ENCODE results near the gene CWC25. TPM values are rescaled to one million over a fixed set of nuclear protein-coding genes. Genes with fewer than 3 reads are reported as not detected.

The CWC25 gene
- total RNA-seq, 4 donors from 2014 or later, result 16.5 to 27.8 (median 19.6) TPM

DNA sequence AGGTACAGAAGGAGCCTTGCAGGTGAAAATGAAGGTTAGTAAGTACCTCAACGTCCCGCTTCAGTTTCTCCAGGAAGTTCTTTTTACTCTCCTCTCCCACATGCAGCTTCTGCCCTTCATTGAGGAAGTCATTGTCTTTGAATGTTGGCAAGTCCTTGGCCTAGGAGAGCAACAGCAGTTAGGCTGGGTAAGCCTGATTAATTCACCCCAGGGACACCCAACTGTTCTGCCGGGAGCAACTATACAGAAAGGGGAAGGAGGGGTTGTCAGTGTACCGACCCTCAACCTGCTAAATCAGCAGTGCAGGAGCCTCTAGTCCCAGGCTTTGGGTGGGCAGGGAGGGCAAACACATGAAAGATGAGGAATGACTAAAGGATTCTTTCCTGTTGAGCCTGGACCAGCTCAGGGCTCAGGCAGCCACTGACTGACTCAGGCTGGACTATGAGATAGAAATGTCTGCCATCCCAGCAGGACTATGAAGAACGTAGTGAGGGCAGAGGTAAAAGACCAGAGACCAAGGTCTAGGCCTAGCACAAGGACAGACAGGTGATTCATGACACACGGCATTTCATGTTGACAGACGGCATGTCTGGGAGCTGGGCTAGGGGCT is 47.4 kb downstream of the CWC25 start:
- no peak overlapping the region for H3K4me3 ChIP-seq
- H3K36me3 ChIP-seq, result peaks cover 99 to 100% (median 100%) of the 10 kb centered on the region in 4 donors
- H3K4me1 ChIP-seq, result no peaks in the 10 kb centered on the region
- WGBS, result 93% methylated on average over 6 of the region's 7 CpGs
- no peak overlapping the region for H3K27ac ChIP-seq (replicated peaks in 1 of 4)
- TF ChIP-seq POLR2AphosphoS5 (IDR thresholded peaks at IDR 0.05) (no peak), EP300 (IDR thresholded peaks at IDR 0.05) (no peak), POLR2A (IDR thresholded peaks at IDR 0.05; ENCODE audit: low read depth) (no peak)
- TF ChIP-seq, protein P1, sequence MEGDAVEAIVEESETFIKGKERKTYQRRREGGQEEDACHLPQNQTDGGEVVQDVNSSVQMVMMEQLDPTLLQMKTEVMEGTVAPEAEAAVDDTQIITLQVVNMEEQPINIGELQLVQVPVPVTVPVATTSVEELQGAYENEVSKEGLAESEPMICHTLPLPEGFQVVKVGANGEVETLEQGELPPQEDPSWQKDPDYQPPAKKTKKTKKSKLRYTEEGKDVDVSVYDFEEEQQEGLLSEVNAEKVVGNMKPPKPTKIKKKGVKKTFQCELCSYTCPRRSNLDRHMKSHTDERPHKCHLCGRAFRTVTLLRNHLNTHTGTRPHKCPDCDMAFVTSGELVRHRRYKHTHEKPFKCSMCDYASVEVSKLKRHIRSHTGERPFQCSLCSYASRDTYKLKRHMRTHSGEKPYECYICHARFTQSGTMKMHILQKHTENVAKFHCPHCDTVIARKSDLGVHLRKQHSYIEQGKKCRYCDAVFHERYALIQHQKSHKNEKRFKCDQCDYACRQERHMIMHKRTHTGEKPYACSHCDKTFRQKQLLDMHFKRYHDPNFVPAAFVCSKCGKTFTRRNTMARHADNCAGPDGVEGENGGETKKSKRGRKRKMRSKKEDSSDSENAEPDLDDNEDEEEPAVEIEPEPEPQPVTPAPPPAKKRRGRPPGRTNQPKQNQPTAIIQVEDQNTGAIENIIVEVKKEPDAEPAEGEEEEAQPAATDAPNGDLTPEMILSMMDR (IDR thresholded peaks at IDR 0.05), result no peak
- no peaks in the 10 kb centered on the region for H3K27me3 ChIP-seq
- intact Hi-C loops (cut with DNase I), result no loop called here
- no peak for DNase-seq (ENCODE audit: extremely low spot score)
- no peaks in the 10 kb centered on the region for H3K9me3 ChIP-seq

DNA sequence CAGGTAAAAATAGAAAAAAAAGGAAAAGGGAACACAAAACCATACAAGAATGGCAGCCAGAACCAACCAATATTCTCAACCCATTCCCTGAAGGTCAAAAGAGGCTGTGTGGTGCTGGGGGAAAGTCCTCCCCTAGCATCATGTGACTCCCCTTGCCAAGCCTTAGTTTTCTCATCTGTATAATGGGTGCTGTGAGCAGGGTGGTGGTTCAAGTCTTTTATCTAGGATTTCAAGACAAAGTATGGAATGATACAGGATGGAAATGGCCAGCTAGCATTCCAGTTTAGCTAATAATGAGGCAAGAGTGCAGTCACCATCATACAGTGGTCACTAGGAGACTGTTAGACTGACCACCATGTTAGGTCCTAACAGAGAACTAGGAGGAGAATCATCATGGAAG is 51.9 kb downstream of the CWC25 start:
- H3K36me3 ChIP-seq, result peaks cover 83 to 100% (median 100%) of the 10 kb centered on the region in 4 donors
- intact Hi-C loops (cut with DNase I), result no loop called here

DNA sequence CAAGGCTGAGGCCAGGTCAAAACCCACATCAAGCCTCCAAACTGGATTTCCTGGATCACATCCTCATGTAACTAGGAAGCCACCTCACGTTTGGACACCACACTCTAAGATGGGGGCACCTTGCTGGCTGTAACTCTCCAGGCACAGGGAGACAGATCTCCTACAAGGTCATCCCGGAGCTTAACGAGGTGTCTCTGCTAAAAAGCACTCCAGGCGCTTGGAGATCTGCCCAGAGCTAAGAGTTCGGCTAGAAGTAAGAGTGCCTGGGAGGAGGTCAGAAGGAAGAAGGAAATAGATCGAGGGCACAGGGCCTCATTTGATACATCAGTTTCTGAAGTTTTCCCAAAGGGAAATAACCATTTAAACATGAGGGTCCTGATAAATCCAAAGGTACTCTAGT is 56.7 kb downstream of the CWC25 start:
- intact Hi-C loops (cut with DNase I), result no loop called here
- peaks cover 0 to 10% (median 7%) of the 10 kb centered on the region in 4 donors for H3K4me1 ChIP-seq
- H3K36me3 ChIP-seq, result peaks cover 66 to 100% (median 96%) of the 10 kb centered on the region in 4 donors
- WGBS, result 57% methylated on average over 5 of the region's 6 CpGs
- TF ChIP-seq POLR2AphosphoS5 (IDR thresholded peaks at IDR 0.05) (no peak), POLR2A (IDR thresholded peaks at IDR 0.05; ENCODE audit: low read depth) (no peak), EP300 (IDR thresholded peaks at IDR 0.05) (no peak)
- TF ChIP-seq, protein P1 (IDR thresholded peaks at IDR 0.05), result no peak
- H3K9me3 ChIP-seq, result no peaks in the 10 kb centered on the region
- no peak for DNase-seq (ENCODE audit: extremely low spot score)
- H3K4me3 ChIP-seq, result no peak overlapping the region
- peak overlapping the region in 1 of 4 donors; percentile 19 for H3K27ac ChIP-seq (replicated peaks in 1 of 4)
- no peaks in the 10 kb centered on the region for H3K27me3 ChIP-seq

More for the DNA sequence above, 51.9 kb downstream of the CWC25 start:
- Histone ChIP-seq H3K4me3 (no peak overlapping the region), H3K27ac (replicated peaks in 1 of 4) (no peak overlapping the region), H3K4me1 (peaks cover 0 to 6% (median 5%) of the 10 kb centered on the region in 4 donors), H3K27me3 (no peaks in the 10 kb centered on the region), H3K9me3 (no peaks in the 10 kb centered on the region)
- DNase-seq (ENCODE audit: extremely low spot score), result no peak
- TF ChIP-seq EP300 (IDR thresholded peaks at IDR 0.05) (no peak), POLR2AphosphoS5 (IDR thresholded peaks at IDR 0.05) (no peak), POLR2A (IDR thresholded peaks at IDR 0.05; ENCODE audit: low read depth) (no peak)
- TF ChIP-seq, protein P1 (IDR thresholded peaks at IDR 0.05), result no peak

DNA sequence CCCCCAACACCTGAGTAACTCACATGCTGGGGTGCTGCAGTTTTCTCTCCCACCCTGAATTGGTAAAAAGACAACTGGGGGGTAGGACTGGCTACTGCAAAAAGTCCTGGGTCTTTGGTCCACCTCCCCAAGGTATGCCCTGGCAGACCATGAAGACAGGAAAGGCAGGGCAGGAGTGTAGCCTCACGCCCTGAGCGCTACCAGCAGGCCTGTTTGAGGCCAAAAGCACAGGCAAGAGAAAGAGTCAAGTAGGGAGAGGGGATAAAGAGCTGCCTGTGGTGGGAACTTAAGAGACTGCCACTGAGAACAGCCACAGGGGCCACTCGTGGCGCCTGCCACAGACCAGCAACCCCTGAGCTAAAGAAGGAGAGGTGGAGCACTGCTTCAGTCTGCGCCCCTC is 58.8 kb downstream of the CWC25 start:
- WGBS, result 78% methylated on average over 5 of the region's 5 CpGs
- H3K36me3 ChIP-seq, result peaks cover 55 to 100% (median 96%) of the 10 kb centered on the region in 4 donors
- intact Hi-C loops (cut with DNase I), result no loop called here

More for the DNA sequence above, 58.8 kb downstream of the CWC25 start:
- H3K9me3 ChIP-seq, result no peaks in the 10 kb centered on the region
- H3K27me3 ChIP-seq, result no peaks in the 10 kb centered on the region
- no peak for TF ChIP-seq POLR2A (IDR thresholded peaks at IDR 0.05; ENCODE audit: low read depth)
- TF ChIP-seq, protein P1 (IDR thresholded peaks at IDR 0.05), result no peak
- no peak for TF ChIP-seq EP300 (IDR thresholded peaks at IDR 0.05)
- no peak for TF ChIP-seq POLR2AphosphoS5 (IDR thresholded peaks at IDR 0.05)
- H3K27ac ChIP-seq (replicated peaks in 1 of 4), result no peak overlapping the region
- no peak for DNase-seq (ENCODE audit: extremely low spot score)
- H3K4me1 ChIP-seq, result peaks cover 0 to 10% (median 7%) of the 10 kb centered on the region in 4 donors
- H3K4me3 ChIP-seq, result no peak overlapping the region

Data from esophagus muscularis mucosa (tissue), 4 donors.